SU-DHL-6 (cell line): ENCODE data around the gene PLXDC2.

Experiments used
- EZH2phosphoT487 ChIP-seq: fragments of 200-600 bp; sonication (generic), shearing (Covaris generic); conservative IDR thresholded peaks from 2 replicates; pipeline ENCODE4 v1.6.1; 2018; ENCODE audit warnings: mild to moderate bottlenecking, antibody characterized with exemption, low read length, moderate library complexity, mixed read lengths
- TF ChIP-seq, protein P1 (sequence below): fragments of 200-600 bp; sonication (generic); IDR thresholded peaks from one replicate; pipeline ENCODE4 v1.5.1; 2017; ENCODE audit warnings: antibody characterized with exemption, mild to moderate bottlenecking, low read length, moderate library complexity; ENCODE audit not compliant: insufficient read depth, poor library complexity, severe bottlenecking

DNA sequence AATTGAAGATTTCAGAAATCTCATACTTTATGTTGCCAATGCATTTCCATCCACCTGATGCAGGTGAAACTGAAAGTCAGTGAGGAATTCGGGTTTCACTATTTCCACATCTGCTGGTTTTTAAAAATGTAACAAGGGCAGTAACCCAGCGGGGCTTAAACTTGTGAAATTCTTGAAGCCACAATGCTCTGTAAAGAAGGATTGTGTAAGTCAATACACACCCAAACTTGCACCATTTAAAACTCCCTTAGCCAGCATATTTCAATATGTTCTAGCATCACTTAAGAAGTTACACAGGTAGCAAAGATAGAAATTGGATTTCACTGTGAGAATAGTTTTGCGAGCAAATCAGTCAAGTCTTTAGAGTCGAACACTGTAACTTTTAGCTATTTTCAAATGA, 386.1 kb downstream of the PLXDC2 start:
- TF ChIP-seq EZH2phosphoT487 = no peak
- TF ChIP-seq, protein P1, sequence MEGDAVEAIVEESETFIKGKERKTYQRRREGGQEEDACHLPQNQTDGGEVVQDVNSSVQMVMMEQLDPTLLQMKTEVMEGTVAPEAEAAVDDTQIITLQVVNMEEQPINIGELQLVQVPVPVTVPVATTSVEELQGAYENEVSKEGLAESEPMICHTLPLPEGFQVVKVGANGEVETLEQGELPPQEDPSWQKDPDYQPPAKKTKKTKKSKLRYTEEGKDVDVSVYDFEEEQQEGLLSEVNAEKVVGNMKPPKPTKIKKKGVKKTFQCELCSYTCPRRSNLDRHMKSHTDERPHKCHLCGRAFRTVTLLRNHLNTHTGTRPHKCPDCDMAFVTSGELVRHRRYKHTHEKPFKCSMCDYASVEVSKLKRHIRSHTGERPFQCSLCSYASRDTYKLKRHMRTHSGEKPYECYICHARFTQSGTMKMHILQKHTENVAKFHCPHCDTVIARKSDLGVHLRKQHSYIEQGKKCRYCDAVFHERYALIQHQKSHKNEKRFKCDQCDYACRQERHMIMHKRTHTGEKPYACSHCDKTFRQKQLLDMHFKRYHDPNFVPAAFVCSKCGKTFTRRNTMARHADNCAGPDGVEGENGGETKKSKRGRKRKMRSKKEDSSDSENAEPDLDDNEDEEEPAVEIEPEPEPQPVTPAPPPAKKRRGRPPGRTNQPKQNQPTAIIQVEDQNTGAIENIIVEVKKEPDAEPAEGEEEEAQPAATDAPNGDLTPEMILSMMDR = no peak
